MCF 10A (cell line): ENCODE data around the gene RFXAP. TPM values are rescaled to one million over a fixed set of nuclear protein-coding genes. Genes with fewer than 3 reads are reported as not detected.
"Not testable (repeated sequence)": the region's sequence is repeated elsewhere in the genome, so short reads cannot be mapped to it uniquely, and the experiment has no call there.

ENCODE experiments used
- BruUV-seq: library from RNA; stranded (reverse); fragments of 400-500 nt; replicated peaks from 2 replicates; lab custom pipeline; 2021; lab: Mats Ljungman, UMichigan
- CTCF ChIA-PET: fragments of 300-600 bp; sonication (Branson Sonifier 250); formaldehyde crosslinking; extraction: SDS; loops from one replicate; lab custom pipeline; 2021; ENCODE audit warnings: antibody characterized with exemption, inconsistent platforms; lab: Yijun Ruan, JAX
- POLR2A ChIA-PET: fragments of 300-600, 350-650 bp; sonication (Branson Sonifier 250); formaldehyde crosslinking; extraction: SDS; loops from one replicate; lab custom pipeline; 2020; ENCODE audit warnings: antibody characterized with exemption, inconsistent platforms; lab: Yijun Ruan, JAX
- DNase-seq: peaks from one replicate; pipeline ENCODE4 v3.0.0-alpha.2; 2018; ENCODE audit not compliant: unreplicated experiment
- H3K27ac Mint-ChIP-seq: one replicate; pipeline ENCODE4 v1.8.0; 2022; ENCODE audit warnings: mild to moderate bottlenecking, low read depth, mixed read lengths; ENCODE audit not compliant: unreplicated experiment
- H3K27me3 Mint-ChIP-seq: one replicate; pipeline ENCODE4 v1.8.0; 2022; ENCODE audit warnings: mixed read lengths; ENCODE audit not compliant: insufficient read depth, unreplicated experiment
- H3K36me3 Mint-ChIP-seq: one replicate; pipeline ENCODE4 v1.8.0; 2022; ENCODE audit warnings: mild to moderate bottlenecking, moderate library complexity, mixed read lengths; ENCODE audit not compliant: insufficient read depth, unreplicated experiment
- H3K4me1 Mint-ChIP-seq: one replicate; pipeline ENCODE4 v1.8.0; 2022; ENCODE audit warnings: mixed read lengths; ENCODE audit not compliant: insufficient read depth, unreplicated experiment
- H3K4me3 Mint-ChIP-seq: one replicate; pipeline ENCODE4 v1.8.0; 2022; ENCODE audit warnings: mild to moderate bottlenecking, moderate library complexity, mixed read lengths; ENCODE audit not compliant: unreplicated experiment
- H3K9me3 Mint-ChIP-seq: one replicate; pipeline ENCODE4 v1.8.0; 2022; ENCODE audit warnings: mixed read lengths; ENCODE audit not compliant: unreplicated experiment
- intact Hi-C: fragments of 100-400 bp; cut with micrococcal nuclease; formaldehyde crosslinking; loops from 2 replicates; pipeline ENCODE4 v1.14.1; 2022
- total RNA-seq: library from RNA; stranded (reverse); gene quantifications from 2 replicates; pipeline ENCODE4 v1.2.3, GENCODE V29; 2022
- TF ChIP-seq, protein P1 (sequence below): fragments of 200-600 bp; IDR thresholded peaks from one replicate; pipeline ENCODE4 v1.8.0; 2022; ENCODE audit warnings: antibody characterized with exemption, mild to moderate bottlenecking; ENCODE audit not compliant: unreplicated experiment

RFXAP gene
- total RNA-seq, 1 experiment from 2014 or later: 6.1 TPM

GRCh38 chr13:36774931-36775330 is 44.1 kb upstream of the RFXAP start:
- no TSS peak for BruUV-seq
- intact Hi-C loops: no loop called here
- no peaks in the 10 kb centered on the region for H3K9me3 Mint-ChIP-seq

DNA sequence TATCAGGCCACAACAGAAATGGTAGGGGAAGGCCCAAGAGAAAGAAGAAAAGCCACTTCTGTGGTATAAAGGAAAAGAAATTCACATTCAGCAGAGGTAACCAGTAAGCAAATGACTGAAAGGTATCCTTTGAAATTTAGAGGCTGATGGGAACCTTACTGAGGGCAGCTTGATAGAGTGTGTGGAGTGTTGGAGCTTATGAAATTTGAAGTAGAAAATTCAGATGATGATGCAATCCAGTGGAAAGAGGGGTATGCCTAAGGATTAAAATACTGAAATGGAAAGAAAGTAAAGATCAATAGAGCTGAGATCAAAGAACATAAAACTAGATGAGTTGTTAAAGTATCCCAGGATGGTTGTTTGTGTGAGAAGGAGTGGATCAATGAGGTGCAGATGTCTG is 42.8 kb upstream of the RFXAP start:
- BruUV-seq: no TSS peak
- intact Hi-C loops: no loop called here
- Mint-ChIP-seq H3K27ac (no peak overlapping the region), H3K36me3 (no peaks in the 10 kb centered on the region), H3K27me3 (no peaks in the 10 kb centered on the region), H3K4me3 (no peak overlapping the region), H3K9me3 (no peaks in the 10 kb centered on the region), H3K4me1 (no peaks in the 10 kb centered on the region)
- POLR2A ChIA-PET: no interaction called here
- CTCF ChIA-PET: no interaction called here
- no peak for DNase-seq
- TF ChIP-seq, protein P1, sequence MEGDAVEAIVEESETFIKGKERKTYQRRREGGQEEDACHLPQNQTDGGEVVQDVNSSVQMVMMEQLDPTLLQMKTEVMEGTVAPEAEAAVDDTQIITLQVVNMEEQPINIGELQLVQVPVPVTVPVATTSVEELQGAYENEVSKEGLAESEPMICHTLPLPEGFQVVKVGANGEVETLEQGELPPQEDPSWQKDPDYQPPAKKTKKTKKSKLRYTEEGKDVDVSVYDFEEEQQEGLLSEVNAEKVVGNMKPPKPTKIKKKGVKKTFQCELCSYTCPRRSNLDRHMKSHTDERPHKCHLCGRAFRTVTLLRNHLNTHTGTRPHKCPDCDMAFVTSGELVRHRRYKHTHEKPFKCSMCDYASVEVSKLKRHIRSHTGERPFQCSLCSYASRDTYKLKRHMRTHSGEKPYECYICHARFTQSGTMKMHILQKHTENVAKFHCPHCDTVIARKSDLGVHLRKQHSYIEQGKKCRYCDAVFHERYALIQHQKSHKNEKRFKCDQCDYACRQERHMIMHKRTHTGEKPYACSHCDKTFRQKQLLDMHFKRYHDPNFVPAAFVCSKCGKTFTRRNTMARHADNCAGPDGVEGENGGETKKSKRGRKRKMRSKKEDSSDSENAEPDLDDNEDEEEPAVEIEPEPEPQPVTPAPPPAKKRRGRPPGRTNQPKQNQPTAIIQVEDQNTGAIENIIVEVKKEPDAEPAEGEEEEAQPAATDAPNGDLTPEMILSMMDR: no peak

More at GRCh38 chr13:36774931-36775330, 44.1 kb upstream of the RFXAP start:
- no peaks in the 10 kb centered on the region for H3K4me1 Mint-ChIP-seq
- no peaks in the 10 kb centered on the region for H3K36me3 Mint-ChIP-seq
- CTCF ChIA-PET: interaction anchor here (0.6 to 1.0 kb wide), 2 partner anchors 39 to 206 kb away, joined by 3 to 4 read pairs; no protein-coding TSS in a partner anchor
- TF ChIP-seq, protein P1: no peak
- no peak for DNase-seq
- no peaks in the 10 kb centered on the region for H3K27me3 Mint-ChIP-seq
- H3K4me3 Mint-ChIP-seq: no peak overlapping the region
- POLR2A ChIA-PET: interaction anchor here (0.9 kb wide), 1 partner anchor 327 kb away, joined by 3 read pairs; no protein-coding TSS in a partner anchor
- no peak overlapping the region for H3K27ac Mint-ChIP-seq

- ChIA-PET CTCF (no interaction called here), POLR2A (no interaction called here)
- no peaks in the 10 kb centered on the region for H3K27me3 Mint-ChIP-seq
- no peak overlapping the region for H3K4me3 Mint-ChIP-seq
- H3K36me3 Mint-ChIP-seq: no peaks in the 10 kb centered on the region
- intact Hi-C loops: no loop called here
- H3K9me3 Mint-ChIP-seq: no peaks in the 10 kb centered on the region
- DNase-seq: no peak
- no peaks in the 10 kb centered on the region for H3K4me1 Mint-ChIP-seq
- H3K27ac Mint-ChIP-seq: no peak overlapping the region
- TF ChIP-seq, protein P1: no peak
- no TSS peak for BruUV-seq
Observed at GRCh38 chr13:36778083-36778671, 40.8 kb upstream of the RFXAP start.

DNA sequence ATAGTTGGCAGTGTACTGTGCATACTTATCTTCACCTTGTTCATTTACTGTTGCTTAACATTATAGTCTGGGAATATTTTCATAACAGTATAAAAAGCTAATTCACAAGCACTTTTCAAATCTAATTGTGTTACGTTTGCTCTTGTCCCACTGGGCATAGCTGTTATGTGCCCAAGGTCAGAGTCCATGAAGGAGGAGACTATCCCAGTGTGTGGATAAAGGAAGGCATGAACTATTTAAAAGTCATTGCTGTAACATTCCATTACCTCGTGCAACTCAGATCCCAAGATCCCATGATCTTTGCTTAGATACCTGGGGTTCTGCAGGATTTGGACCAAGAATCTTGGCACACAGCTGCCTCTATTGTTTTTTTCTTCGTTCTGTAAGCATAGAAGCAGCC is 35.1 kb upstream of the RFXAP start:
- Mint-ChIP-seq H3K4me1 (no peaks in the 10 kb centered on the region), H3K36me3 (no peaks in the 10 kb centered on the region), H3K27ac (no peak overlapping the region), H3K9me3 (no peaks in the 10 kb centered on the region), H3K4me3 (no peak overlapping the region), H3K27me3 (no peaks in the 10 kb centered on the region)
- ChIA-PET POLR2A (no interaction called here), CTCF (interaction anchor here (0.6 to 0.7 kb wide), 3 partner anchors 91 to 186 kb away, joined by 3 read pairs; no protein-coding TSS in a partner anchor)
- TF ChIP-seq, protein P1: no peak
- DNase-seq: no peak
- intact Hi-C loops: no loop called here
- BruUV-seq: no TSS peak

- H3K27ac Mint-ChIP-seq, H3K4me3 Mint-ChIP-seq, H3K4me1 Mint-ChIP-seq, BruUV-seq, intact Hi-C loops, DNase-seq, H3K36me3 Mint-ChIP-seq, H3K9me3 Mint-ChIP-seq, H3K27me3 Mint-ChIP-seq: not testable (repeated sequence)
- ChIA-PET POLR2A (interaction anchor here (0.7 kb wide), 1 partner anchor 52 kb away, joined by 3 read pairs; no protein-coding TSS in a partner anchor), CTCF (interaction anchor here (0.6 kb wide), 1 partner anchor 779 kb away, joined by 3 read pairs; no protein-coding TSS in a partner anchor)
Observed at GRCh38 chr13:36786175-36786574, 32.8 kb upstream of the RFXAP start.
